GM19455 (cell line): Measurements from ENCODE around the gene CACNA2D2.

ENCODE experiments used
- ATAC-seq: cut with Tn5 transposase; IDR thresholded peaks from one replicate; pipeline ENCODE4 v1.9.1; 2021; ENCODE audit not compliant: unreplicated experiment

The CACNA2D2 gene

GRCh38 chr3:50405249-50405648 is 98.2 kb downstream of the CACNA2D2 start:
- no peak for ATAC-seq

- no peak for ATAC-seq
These were observed 101.3 kb downstream of the CACNA2D2 start for GRCh38 chr3:50401978-50402595.

GRCh38 chr3:50396502-50396901 is 106.9 kb downstream of the CACNA2D2 start:
- ATAC-seq: no peak

- ATAC-seq: no peak
These were observed 108.2 kb downstream of the CACNA2D2 start for GRCh38 chr3:50395070-50395860.

GRCh38 chr3:50393061-50393460 is 110.4 kb downstream of the CACNA2D2 start:
- ATAC-seq: no peak

- ATAC-seq: no peak
These were observed 111.2 kb downstream of the CACNA2D2 start for GRCh38 chr3:50392101-50392715.

GRCh38 chr3:50390508-50391224 is 112.8 kb downstream of the CACNA2D2 start:
- ATAC-seq: no peak

- no peak for ATAC-seq
These were observed 114.0 kb downstream of the CACNA2D2 start for GRCh38 chr3:50389414-50389767.

GRCh38 chr3:50388720-50389413 is 114.6 kb downstream of the CACNA2D2 start:
- no peak for ATAC-seq

GRCh38 chr3:50388016-50388719 is 115.3 kb downstream of the CACNA2D2 start:
- ATAC-seq: no peak

- no peak for ATAC-seq
These were observed 117.7 kb downstream of the CACNA2D2 start for GRCh38 chr3:50385754-50386153.

GRCh38 chr3:50383750-50384149 is 119.7 kb downstream of the CACNA2D2 start:
- ATAC-seq: no peak

- ATAC-seq: no peak
These were observed 120.7 kb downstream of the CACNA2D2 start for GRCh38 chr3:50382722-50383121.

GRCh38 chr3:50381383-50381782 is 122.1 kb downstream of the CACNA2D2 start:
- ATAC-seq: no peak

GRCh38 chr3:50380405-50381085 is 122.9 kb downstream of the CACNA2D2 start:
- no peak for ATAC-seq

- no peak for ATAC-seq
These were observed 124.7 kb downstream of the CACNA2D2 start for GRCh38 chr3:50378757-50379156.

GRCh38 chr3:50378024-50378423 is 125.4 kb downstream of the CACNA2D2 start:
- no peak for ATAC-seq

GRCh38 chr3:50375258-50375931 is 128.0 kb downstream of the CACNA2D2 start:
- no peak for ATAC-seq
